Measurements from ENCODE around the gene DUS2. TPM values are rescaled to one million over a fixed set of nuclear protein-coding genes. Genes with fewer than 3 reads are reported as not detected.

Gene DUS2
- total and polyA plus RNA-seq, 2 of the 8 experiments (the other 6 are each of a cell fraction or from before 2014, with no cell fraction given) = 17.2 to 27.0 TPM

DNA sequence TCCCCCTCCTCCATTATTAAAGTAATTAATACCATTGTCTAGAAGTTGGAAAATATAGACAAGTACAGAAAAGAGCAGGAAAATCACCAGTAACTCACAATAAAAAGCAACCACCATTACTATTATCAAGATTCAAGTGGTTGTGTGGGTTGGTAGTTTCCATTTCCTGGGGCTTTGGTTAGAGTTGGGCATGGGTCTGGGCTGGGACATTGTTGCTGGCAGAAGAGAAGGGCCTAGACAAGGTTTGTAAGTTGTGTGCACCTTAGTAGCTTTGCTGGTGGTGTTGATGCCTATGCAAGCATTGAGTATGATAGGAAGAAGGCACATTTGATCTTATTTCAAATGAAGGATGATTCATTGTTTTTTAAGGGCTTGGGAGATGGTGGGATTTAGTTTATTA, 36.7 kb downstream of the DUS2 start:
- H3K4me1 ChIP-seq (replicated peaks in 1 of 4; ENCODE audit: control insufficient read depth in 3 of 4, insufficient read depth in 4 of 4, low read length in 3 of 4) = no peaks in the 10 kb centered on the region
- peaks cover 0 to 15% (median 3%) of the 10 kb centered on the region in 4 experiments; a peak in 6 of 8 replicates for H3K36me3 ChIP-seq (ENCODE audit: control insufficient read depth in 2 of 4, insufficient read depth in 4 of 4, low read length in 3 of 4)
- no peak overlapping the region for H2BK15ac ChIP-seq (ENCODE audit: low read length)
- H3K4ac ChIP-seq (replicated peaks; ENCODE audit: insufficient read length, low read depth, low read length) = no peak overlapping the region
- CTCF ChIA-PET (ENCODE audit: partially characterized antibody) = interaction anchor here (0.7 kb wide), 1 partner anchor 184 kb away, joined by 4 read pairs; no protein-coding TSS in a partner anchor
- H4K8ac ChIP-seq (ENCODE audit: extremely low read depth, insufficient read depth, low read length) = no peak overlapping the region
- no peak overlapping the region for H3K4me3 ChIP-seq (ENCODE audit: extremely low read depth in 1 of 4, insufficient read depth in 2 of 4, low read depth in 3 of 4, low read length in 4 of 4)
- H3K79me1 ChIP-seq (ENCODE audit: low read depth, low read length) = no peaks in the 10 kb centered on the region
- H3K23me2 ChIP-seq (ENCODE audit: low read depth, low read length) = no peaks in the 10 kb centered on the region
- no peak overlapping the region for H3K56ac ChIP-seq (replicated peaks; ENCODE audit: insufficient read length, low read depth, low read length)
- H3K14ac ChIP-seq (ENCODE audit: insufficient read length) = no peak overlapping the region
- FAIRE-seq (no peak), DNase-seq (ENCODE audit: low read depth in 1 of 2, low spot score in 2 of 2) (no peak)
- H4K20me1 ChIP-seq (replicated peaks in 1 of 2; ENCODE audit: control insufficient read depth in 1 of 2, insufficient read depth in 2 of 2, low read length in 2 of 2) = peaks cover 0 to 2% of the 10 kb centered on the region in 2 experiments
- no peaks in the 10 kb centered on the region; a peak in 1 of 7 replicates for H3K27me3 ChIP-seq (replicated peaks in 1 of 4; ENCODE audit: control insufficient read depth in 3 of 4, extremely low read depth in 1 of 4, insufficient read depth in 3 of 4, low read length in 3 of 4)
- H2AK5ac ChIP-seq (ENCODE audit: low read depth, low read length) = no peak overlapping the region
- H2BK20ac ChIP-seq (ENCODE audit: low read length) = no peak overlapping the region
- no peak overlapping the region for H3K23ac ChIP-seq (ENCODE audit: insufficient read length)
- H2AFZ ChIP-seq (ENCODE audit: low read length) = no peak overlapping the region
- H3K27ac ChIP-seq (ENCODE audit: low read depth, low read length) = no peak overlapping the region
- H4K5ac ChIP-seq (ENCODE audit: insufficient read length, low read depth, low read length) = no peak overlapping the region
- H2BK120ac ChIP-seq (replicated peaks; ENCODE audit: low read depth, low read length) = no peak overlapping the region
- no peak overlapping the region for H3K4me2 ChIP-seq (ENCODE audit: insufficient read depth in 1 of 2, low read depth in 2 of 2, low read length in 2 of 2)
- H3K18ac ChIP-seq (ENCODE audit: extremely low read depth, low read length) = no peak overlapping the region
- H3K9me3 ChIP-seq (ENCODE audit: insufficient read depth in 2 of 2, low read depth in 1 of 2, low read length in 1 of 2) = no peaks in the 10 kb centered on the region
- H3K79me2 ChIP-seq (ENCODE audit: control insufficient read depth in 1 of 2, insufficient read depth in 2 of 2, low read length in 2 of 2) = no peaks in the 10 kb centered on the region
- TF ChIP-seq HDAC6 (IDR thresholded peaks at IDR 0.05; ENCODE audit: low read depth, low read length) = no peak
- no peak for TF ChIP-seq CREB1 (IDR thresholded peaks at IDR 0.05)
- no peak for TF ChIP-seq JUN (IDR thresholded peaks at IDR 0.05; ENCODE audit: low read depth, low read length)
- TF ChIP-seq POU5F1 (IDR thresholded peaks at IDR 0.05; ENCODE audit: low read depth, low read length) = no peak
- no peak for TF ChIP-seq ZNF274 (IDR thresholded peaks at IDR 0.05; ENCODE audit: borderline replicate concordance, extremely low read depth, low read length)
- POLR2A ChIA-PET (ENCODE audit: partially characterized antibody) = no interaction called here
- H3K9ac ChIP-seq (replicated peaks in 1 of 4; ENCODE audit: extremely low read depth in 1 of 4, low read depth in 3 of 4, low read length in 3 of 4) = no peak overlapping the region
- no peak overlapping the region for H2BK5ac ChIP-seq (ENCODE audit: low read depth, low read length)
- no peak overlapping the region for H4K91ac ChIP-seq (replicated peaks; ENCODE audit: insufficient read length, low read length)
- H2BK12ac ChIP-seq (ENCODE audit: low read depth, low read length) = no peak overlapping the region

Data from H1 (cell line).